Colonic mucosa (tissue), 4 donors: ENCODE measurements around the gene HEMK1. TPM values are rescaled to one million over a fixed set of nuclear protein-coding genes. Genes with fewer than 3 reads are reported as not detected.

Experiments
- DNase-seq: peaks from one replicate; pipeline ENCODE4 v3.0.0-alpha.2; 2020
- H3K27ac ChIP-seq: fragments of 200-600 bp; one replicate; pipeline ENCODE4 v1.8.0; 2021
- H3K27me3 ChIP-seq: fragments of 200-600 bp; one replicate; pipeline ENCODE4 v1.8.0; 2021
- H3K36me3 ChIP-seq: fragments of 200-600 bp; one replicate; pipeline ENCODE4 v1.8.0; 2021
- H3K4me1 ChIP-seq: fragments of 200-600 bp; one replicate; pipeline ENCODE4 v1.8.0; 2021; ENCODE audit warnings: mild to moderate bottlenecking
- H3K4me3 ChIP-seq: fragments of 200-600 bp; one replicate; pipeline ENCODE4 v1.8.0; 2021
- H3K9ac ChIP-seq, 2 donors: one replicate each; pipeline ENCODE4 v1.7.0; 2013; ENCODE audit warnings: control low read depth in 2 of 2, low read depth in 2 of 2, low read length in 2 of 2
- H3K9me3 ChIP-seq: fragments of 200-600 bp; one replicate; pipeline ENCODE4 v1.8.0; 2021
- CTCF ChIP-seq: fragments of 200-600 bp; IDR thresholded peaks from one replicate; pipeline ENCODE4 v1.8.0; 2022; ENCODE audit warnings: antibody characterized with exemption, mild to moderate bottlenecking
- intact Hi-C: fragments of 100-400 bp; cut with DNase I; formaldehyde crosslinking; loops from one replicate; pipeline ENCODE4 v1.14.1; 2022
- total RNA-seq, 2 donors: library from RNA; stranded (reverse); fragmentation: NEBNext Ultra II Directional in 1 of 2; extraction: Animal tissue kit (Norgen Biotek cat#: 25700) in 1 of 2; gene quantifications; one replicate each; pipeline ENCODE4 v1.2.1, GENCODE V29; 2021
- donor health status: healthy.
- donor health status: DM: no; HTN: no; CAD: no.
- donor health status: DM: no; HTN: no; CAD: no.

HEMK1 gene
- total RNA-seq, 2 donors from 2014 or later: 23.0 to 28.5 TPM

GRCh38 chr3:50539356-50540286, 29.7 kb upstream of the HEMK1 start:
- no peaks in the 10 kb centered on the region for H3K4me1 ChIP-seq
- H3K36me3 ChIP-seq: no peaks in the 10 kb centered on the region
- DNase-seq: no peak
- H3K27ac ChIP-seq: no peak overlapping the region
- H3K27me3 ChIP-seq: no peaks in the 10 kb centered on the region
- no peak overlapping the region for H3K4me3 ChIP-seq
- no peak for TF ChIP-seq CTCF
- intact Hi-C loops: loop anchor here (5.0 kb wide), 1 partner anchor 192 kb away; the partner anchor contains the start of gene ZMYND10
- H3K9ac ChIP-seq: no peak overlapping the region
- H3K9me3 ChIP-seq: no peaks in the 10 kb centered on the region

- no peak overlapping the region for H3K27ac ChIP-seq
- intact Hi-C loops: loop anchor here (2.0 to 5.0 kb wide), 2 partner anchors 106 to 195 kb away; partner anchors contain the start of gene ZMYND10
- no peaks in the 10 kb centered on the region for H3K36me3 ChIP-seq
- peak; percentile 77 for DNase-seq
- no peaks in the 10 kb centered on the region for H3K27me3 ChIP-seq
- no peaks in the 10 kb centered on the region for H3K4me1 ChIP-seq
- no peak overlapping the region for H3K9ac ChIP-seq
- TF ChIP-seq CTCF: peak; percentile 85
- H3K9me3 ChIP-seq: no peaks in the 10 kb centered on the region
- no peak overlapping the region for H3K4me3 ChIP-seq
These were observed 26.9 kb upstream of the HEMK1 start for GRCh38 chr3:50542177-50543034.

- Histone ChIP-seq H3K4me1 (no peaks in the 10 kb centered on the region), H3K36me3 (no peaks in the 10 kb centered on the region), H3K27me3 (no peaks in the 10 kb centered on the region), H3K9ac (no peak overlapping the region), H3K9me3 (no peaks in the 10 kb centered on the region), H3K27ac (no peak overlapping the region), H3K4me3 (no peak overlapping the region)
- intact Hi-C loops: loop anchor here (5.0 kb wide), 1 partner anchor 178 kb away; no protein-coding TSS in a partner anchor
- DNase-seq: no peak
- no peak for TF ChIP-seq CTCF
These were observed 23.5 kb upstream of the HEMK1 start for GRCh38 chr3:50545781-50546180.

GRCh38 chr3:50549226-50549625, 20.1 kb upstream of the HEMK1 start:
- Histone ChIP-seq H3K4me1 (no peaks in the 10 kb centered on the region), H3K9me3 (no peaks in the 10 kb centered on the region), H3K27ac (no peak overlapping the region), H3K36me3 (no peaks in the 10 kb centered on the region), H3K27me3 (no peaks in the 10 kb centered on the region), H3K9ac (no peak overlapping the region), H3K4me3 (no peak overlapping the region)
- no peak for DNase-seq
- intact Hi-C loops: loop anchor here (5.0 kb wide), 1 partner anchor 182 kb away; no protein-coding TSS in a partner anchor
- TF ChIP-seq CTCF: no peak

GRCh38 chr3:50550079-50550736, 19.1 kb upstream of the HEMK1 start:
- no peaks in the 10 kb centered on the region for H3K36me3 ChIP-seq
- peak; percentile 80 for TF ChIP-seq CTCF
- H3K4me3 ChIP-seq: no peak overlapping the region
- H3K4me1 ChIP-seq: no peaks in the 10 kb centered on the region
- no peaks in the 10 kb centered on the region for H3K9me3 ChIP-seq
- intact Hi-C loops: no loop called here
- no peak overlapping the region for H3K27ac ChIP-seq
- no peak overlapping the region for H3K9ac ChIP-seq
- no peaks in the 10 kb centered on the region for H3K27me3 ChIP-seq
- DNase-seq: peak; percentile 63
